Ovary (tissue), 9 donors: ENCODE results near the gene SUPT6H. TPM values are rescaled to one million over a fixed set of nuclear protein-coding genes. Genes with fewer than 3 reads are reported as not detected.

ENCODE experiments used
- DNase-seq, 5 donors: peaks; one replicate each; pipeline ENCODE4 v3.0.0-alpha.2; 2019 to 2020
- H3K27ac ChIP-seq, 2 donors: fragments of 200-600 bp; one replicate each; pipeline versions ENCODE4 v1.5.1 to v1.8.0; 2019 to 2022
- H3K27me3 ChIP-seq: fragments of 200-600 bp; one replicate; pipeline ENCODE4 v1.8.0; 2022
- H3K36me3 ChIP-seq: fragments of 200-600 bp; sonication (generic); one replicate; pipeline ENCODE4 v1.5.1; 2019
- H3K4me1 ChIP-seq: one replicate; pipeline ENCODE4 v1.8.1; 2013; ENCODE audit warnings: mild to moderate bottlenecking, moderate library complexity; ENCODE audit not compliant: insufficient read depth
- H3K4me3 ChIP-seq: fragments of 200-600 bp; sonication (generic); one replicate; pipeline ENCODE4 v1.5.1; 2017
- H3K9me3 ChIP-seq, 2 donors: fragments of 200-600 bp in 1 of 2; sonication (generic) in 1 of 2; one replicate each; pipeline versions ENCODE4 v1.5.1 to v1.8.1; 2013 to 2019; ENCODE audit warnings: mild to moderate bottlenecking in 1 of 2, moderate library complexity in 1 of 2
- EP300 ChIP-seq: sonication (generic); formaldehyde crosslinking; IDR thresholded peaks from one replicate; pipeline ENCODE4 v1.6.1; 2017; ENCODE audit warnings: antibody characterized with exemption
- POLR2A ChIP-seq: fragments of 450-650 bp; IDR thresholded peaks from one replicate; pipeline ENCODE4 v1.6.1; 2017; ENCODE audit warnings: antibody characterized with exemption, mild to moderate bottlenecking, moderate library complexity
- WGBS, 3 donors: extraction: QIAGEN DNeasy Blood & Tissue Kit in 1 of 3; methylation state at CpG; one replicate each; pipeline versions ENCODE4 v1.1.5 to v1.1.7; 2013 to 2017; 5-methylcytosine and 5-hydroxymethylcytosine counted together
- intact Hi-C, 4 donors: fragments of 100-400 bp; cut with DNase I; formaldehyde crosslinking; loops; one replicate each; pipeline versions ENCODE4 v1.11.0 to v1.15.1; 2022 to 2023
- polyA plus RNA-seq, 2 donors: library from polyadenylated mRNA; stranded (reverse); fragments of 200-250 nt in 1 of 2; fragments of 350-450 nt in 1 of 2; fragmentation: Illumina TruSeq in 1 of 2; extraction: RNeasy Lipid Tissue Mini Kit (QIAGEN cat#74804) in 1 of 2; gene quantifications; one replicate each; pipeline ENCODE4 v1.2.3, GENCODE V29; 2013 to 2014
- total RNA-seq, 7 donors: library from RNA; depleted of rRNA in 2 of 7; stranded (reverse); fragments of >200 nt in 2 of 7; fragmentation: NEBNext Ultra II Directional in 3 of 7; extraction: Animal tissue kit (Norgen Biotek cat#: 25700) in 3 of 7; gene quantifications; one replicate each; pipeline versions ENCODE4 v1.1.0 to v1.2.4, GENCODE V29; 2016 to 2023
- TF ChIP-seq, protein P1 (sequence below), 3 donors: fragments of 450-650 bp in 2 of 3; fragments of 200-600 bp in 1 of 3; IDR thresholded peaks; one replicate each; pipeline versions ENCODE4 v1.5.1 to v1.8.0; 2016 to 2022; ENCODE audit warnings: antibody characterized with exemption in 3 of 3, mild to moderate bottlenecking in 1 of 3
- donor health status: DM: no; HTN: no; CAD: no; lungs with moderate emphysema.
- donor health status: DM: no; HTN: no; CAD: no.
- donor health status: Bipolar disorder and iron deficiency.
- donor health status: DM: yes; HTN: yes; CAD: no.
- donor health status: DM: no; HTN: no; CAD: no.
- donor health status: DM: yes; HTN: yes; CAD: no.

The SUPT6H gene
- total and polyA plus RNA-seq, 9 donors: 34.8 to 83.8 (median 67.2) TPM

DNA sequence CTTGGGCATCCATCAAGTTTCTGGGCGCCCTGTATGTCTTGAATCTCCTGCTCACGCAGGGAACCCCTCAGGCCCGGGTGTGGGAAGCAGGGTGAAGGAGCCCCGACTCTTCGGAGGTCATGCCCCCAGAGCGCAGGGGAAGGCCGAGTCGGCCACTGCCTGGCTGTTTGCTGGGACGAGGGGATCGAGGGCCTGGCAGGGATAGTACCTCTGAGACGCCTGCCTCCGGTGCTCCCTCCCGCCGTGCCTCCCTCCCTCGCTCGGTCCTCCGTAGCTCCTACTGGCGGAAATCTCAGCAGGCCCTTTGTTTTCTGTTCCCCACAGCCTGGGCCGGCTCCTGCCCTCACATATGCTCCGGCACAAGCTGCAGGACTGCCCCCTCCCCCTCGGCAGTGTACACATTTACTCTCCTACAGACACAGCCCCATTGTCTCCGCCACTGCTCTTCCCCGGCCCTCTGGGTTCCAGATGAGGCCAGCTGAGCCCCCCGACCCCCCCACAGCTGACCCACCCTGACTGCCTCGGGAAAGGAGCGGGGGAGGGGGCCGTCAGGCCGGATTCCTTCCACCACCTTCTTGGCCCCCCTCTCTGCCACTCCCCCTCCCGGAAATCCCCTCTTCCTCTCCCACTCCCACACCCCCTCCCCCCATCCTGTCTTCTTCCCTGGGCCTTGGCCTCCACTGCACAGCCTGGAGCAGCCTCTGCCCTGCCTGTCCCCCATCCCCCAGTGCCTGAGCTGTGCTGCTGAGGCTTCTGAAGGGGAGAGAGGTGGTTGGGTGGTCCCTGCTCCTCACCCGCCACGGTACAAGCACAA is 83.2 kb downstream of the SUPT6H start:
- Histone ChIP-seq H3K27ac (peak overlapping the region; percentile 30 to 68), H3K4me3 (peak overlapping the region; percentile 62), H3K36me3 (no peaks in the 10 kb centered on the region), H3K27me3 (no peaks in the 10 kb centered on the region), H3K4me1 (peaks cover 12% of the 10 kb centered on the region), H3K9me3 (no peaks in the 10 kb centered on the region)
- peak; percentile 55 to 74 (median 65) for DNase-seq
- intact Hi-C loops: loop anchor here in 2 of 4 donors (2.0 kb wide), 1 partner anchor 16 kb away; the partner anchor contains the start of gene NEK8 (in 2 of the 2)
- TF ChIP-seq, protein P1, sequence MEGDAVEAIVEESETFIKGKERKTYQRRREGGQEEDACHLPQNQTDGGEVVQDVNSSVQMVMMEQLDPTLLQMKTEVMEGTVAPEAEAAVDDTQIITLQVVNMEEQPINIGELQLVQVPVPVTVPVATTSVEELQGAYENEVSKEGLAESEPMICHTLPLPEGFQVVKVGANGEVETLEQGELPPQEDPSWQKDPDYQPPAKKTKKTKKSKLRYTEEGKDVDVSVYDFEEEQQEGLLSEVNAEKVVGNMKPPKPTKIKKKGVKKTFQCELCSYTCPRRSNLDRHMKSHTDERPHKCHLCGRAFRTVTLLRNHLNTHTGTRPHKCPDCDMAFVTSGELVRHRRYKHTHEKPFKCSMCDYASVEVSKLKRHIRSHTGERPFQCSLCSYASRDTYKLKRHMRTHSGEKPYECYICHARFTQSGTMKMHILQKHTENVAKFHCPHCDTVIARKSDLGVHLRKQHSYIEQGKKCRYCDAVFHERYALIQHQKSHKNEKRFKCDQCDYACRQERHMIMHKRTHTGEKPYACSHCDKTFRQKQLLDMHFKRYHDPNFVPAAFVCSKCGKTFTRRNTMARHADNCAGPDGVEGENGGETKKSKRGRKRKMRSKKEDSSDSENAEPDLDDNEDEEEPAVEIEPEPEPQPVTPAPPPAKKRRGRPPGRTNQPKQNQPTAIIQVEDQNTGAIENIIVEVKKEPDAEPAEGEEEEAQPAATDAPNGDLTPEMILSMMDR (IDR thresholded peaks at IDR 0.05): no peak
- no peak for TF ChIP-seq EP300
- no peak for TF ChIP-seq POLR2A
- WGBS, 3 donors: 1 to 3% (median 2%) methylated on average over 30 to 31 of the region's 31 CpGs

DNA sequence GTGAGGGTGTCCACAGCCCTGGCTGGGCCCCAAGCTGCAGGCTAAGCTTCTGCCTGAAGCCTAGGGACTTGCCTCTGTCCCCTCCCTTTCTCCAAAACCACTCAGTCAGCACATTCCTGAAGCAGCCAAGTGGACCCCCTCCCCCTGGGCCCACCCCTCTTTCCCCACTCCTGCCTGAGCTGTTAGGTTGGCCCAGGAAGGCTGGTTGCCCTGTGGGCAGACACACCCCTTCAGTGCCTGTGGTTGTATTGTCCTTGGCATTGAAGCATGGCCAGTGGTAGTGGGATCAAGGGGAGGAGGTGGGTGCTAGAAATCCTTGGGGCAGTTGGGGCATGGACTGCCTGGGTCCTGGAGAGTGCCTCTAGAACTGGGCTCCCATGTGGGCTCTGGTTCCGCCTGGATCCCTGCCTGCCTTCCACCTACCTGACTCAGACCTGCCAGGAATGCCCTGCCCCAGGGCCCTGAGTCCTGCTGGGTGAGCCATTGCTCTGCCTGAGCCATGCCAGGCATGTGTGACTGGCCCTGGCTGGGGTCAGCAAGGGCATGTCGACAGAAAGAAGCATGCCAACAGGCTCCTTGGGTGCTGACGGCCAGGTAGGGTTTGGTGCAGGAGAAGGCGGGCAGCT is 83.9 kb downstream of the SUPT6H start:
- TF ChIP-seq, protein P1 (IDR thresholded peaks at IDR 0.05): no peak
- TF ChIP-seq POLR2A: no peak
- no peak for TF ChIP-seq EP300
- WGBS, 3 donors: 60 to 83% (median 67%) methylated on average over 4 of the region's 4 CpGs
- Histone ChIP-seq H3K4me3 (no peak overlapping the region), H3K27ac (peak overlapping the region; percentile 30 to 68), H3K27me3 (no peaks in the 10 kb centered on the region), H3K4me1 (peaks cover 12% of the 10 kb centered on the region), H3K9me3 (no peaks in the 10 kb centered on the region), H3K36me3 (no peaks in the 10 kb centered on the region)
- intact Hi-C loops: loop anchor here in 2 of 4 donors (2.0 kb wide), 1 partner anchor 17 kb away; the partner anchor contains the start of gene NEK8 (in 2 of the 2)
- peak in 4 of 5 donors; percentile 29 to 52 (median 38) for DNase-seq

DNA sequence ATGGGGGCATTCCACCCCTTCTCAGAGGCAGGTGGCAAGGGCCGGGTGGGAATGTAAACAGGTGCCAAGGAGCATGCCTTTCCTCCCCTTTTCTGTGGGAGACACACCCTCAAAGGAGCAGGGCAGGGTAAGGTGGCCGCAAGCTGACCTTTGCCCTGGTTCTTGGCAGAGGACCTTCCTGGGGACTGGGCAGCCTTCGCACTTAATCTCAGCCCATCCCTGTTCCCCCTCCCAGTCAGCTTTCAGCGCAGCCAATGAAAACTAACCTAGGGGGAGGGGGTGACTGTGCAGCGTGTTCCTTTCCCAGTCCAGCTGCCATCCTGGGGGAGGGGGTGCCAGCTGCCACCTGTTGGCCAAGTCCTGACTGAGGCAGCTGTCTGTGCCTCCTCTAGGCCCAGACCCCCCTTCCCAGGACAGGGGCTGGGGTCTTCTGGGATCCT is 84.6 kb downstream of the SUPT6H start:
- Histone ChIP-seq H3K4me3 (no peak overlapping the region), H3K36me3 (no peaks in the 10 kb centered on the region), H3K27me3 (no peaks in the 10 kb centered on the region), H3K4me1 (peaks cover 12% of the 10 kb centered on the region), H3K9me3 (no peaks in the 10 kb centered on the region), H3K27ac (no peak overlapping the region)
- intact Hi-C loops: no loop called here
- TF ChIP-seq, protein P1 (IDR thresholded peaks at IDR 0.05): no peak
- TF ChIP-seq EP300: no peak
- TF ChIP-seq POLR2A: no peak
- 26 to 36% (median 29%) methylated on average over 5 of the region's 5 CpGs for WGBS, 3 donors
- peak in 3 of 5 donors; percentile 43 to 54 (median 45) for DNase-seq

DNA sequence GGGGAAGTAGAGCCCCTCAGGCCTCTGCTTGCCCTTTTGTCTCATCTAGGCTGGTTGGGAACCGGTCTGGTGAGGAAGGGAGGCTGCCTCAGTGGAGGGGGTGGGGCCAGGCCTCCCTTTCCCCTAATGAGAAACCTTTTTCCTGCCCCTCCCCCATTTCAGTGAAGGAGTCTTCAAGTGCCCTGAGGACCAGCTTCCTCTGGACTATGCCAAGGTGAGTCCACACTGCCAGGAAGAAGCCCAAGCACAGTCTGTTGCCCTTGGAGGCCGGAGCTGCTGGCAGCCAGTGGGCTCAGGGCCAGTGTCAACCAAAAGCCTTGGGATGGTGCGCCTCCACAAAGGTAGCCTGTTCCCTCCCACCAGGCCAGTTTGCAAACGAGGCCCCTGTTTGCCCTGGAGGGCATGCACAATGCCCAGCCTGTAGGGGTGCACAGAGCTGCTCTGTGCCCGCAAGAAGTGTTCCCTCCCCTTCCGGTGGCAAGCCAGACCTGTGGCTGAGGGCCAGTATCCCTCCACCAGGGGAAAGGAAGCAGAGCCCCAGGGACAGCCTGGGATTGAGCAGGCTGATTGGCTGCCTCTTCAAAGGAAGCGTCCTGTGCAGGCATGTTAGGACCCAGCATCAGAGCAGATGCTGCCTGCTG is 85.2 kb downstream of the SUPT6H start:
- Histone ChIP-seq H3K27ac (no peak overlapping the region), H3K9me3 (no peaks in the 10 kb centered on the region), H3K4me3 (no peak overlapping the region), H3K27me3 (no peaks in the 10 kb centered on the region), H3K36me3 (no peaks in the 10 kb centered on the region), H3K4me1 (peaks cover 12% of the 10 kb centered on the region)
- intact Hi-C loops: no loop called here
- WGBS, 3 donors: 56 to 59% (median 56%) methylated on average over 5 to 7 of the region's 7 CpGs
- peak in 3 of 5 donors; percentile 28 to 38 (median 35) for DNase-seq
- TF ChIP-seq, protein P1 (IDR thresholded peaks at IDR 0.05): no peak
- TF ChIP-seq EP300 (no peak), POLR2A (no peak)
